Keratinocyte (primary cell): ENCODE data around the gene AGBL3. TPM values are rescaled to one million over a fixed set of nuclear protein-coding genes. Genes with fewer than 3 reads are reported as not detected.

Source experiments
- DNase-seq: peaks from one replicate; pipeline ENCODE4 v3.0.0-alpha.2; 2011; ENCODE audit warnings: low read depth, missing footprints, low spot score
- FAIRE-seq: peaks from 2 replicates; lab custom pipeline; 2011; peaks lifted over from hg19 to GRCh38; lab: Jason Lieb, UNC
- H2AFZ ChIP-seq: 2 replicates; pipeline ENCODE4 v1.6.0; 2012; ENCODE audit warnings: low read length, control low read depth, inconsistent platforms; ENCODE audit not compliant: control insufficient read depth
- H3K27ac ChIP-seq: 2 replicates; pipeline ENCODE4 v1.5.1; 2011; ENCODE audit warnings: low read length; ENCODE audit not compliant: control insufficient read depth, insufficient read depth
- H3K27me3 ChIP-seq: 3 replicates; pipeline ENCODE4 v1.6.0; 2011; ENCODE audit warnings: low read length; ENCODE audit not compliant: control insufficient read depth, insufficient read depth; ENCODE audit errors: extremely low read depth
- H3K36me3 ChIP-seq, 2 experiments: 2 replicates in 1 of 2; 3 replicates in 1 of 2; pipeline ENCODE4 v1.5.1; 2011; ENCODE audit warnings: low read length in 2 of 2, mild to moderate bottlenecking in 1 of 2; ENCODE audit not compliant: control insufficient read depth in 2 of 2, insufficient read depth in 2 of 2; ENCODE audit errors: extremely low read depth in 1 of 2
- H3K4me1 ChIP-seq: 3 replicates; pipeline ENCODE4 v1.5.1; 2011; ENCODE audit warnings: low read length; ENCODE audit not compliant: control insufficient read depth, insufficient read depth; ENCODE audit errors: extremely low read depth
- H3K4me2 ChIP-seq: 3 replicates; pipeline ENCODE4 v1.6.0; 2011; ENCODE audit warnings: low read depth, low read length; ENCODE audit not compliant: control insufficient read depth, insufficient read depth; ENCODE audit errors: extremely low read depth
- H3K4me3 ChIP-seq, 3 experiments: fragments of 200-600 bp in 1 of 3; sonication (generic) in 1 of 3; 2 replicates in 2 of 3; 3 replicates in 1 of 3; pipeline ENCODE4 v1.5.1; 2011 to 2016; ENCODE audit warnings: low read length in 3 of 3, mild to moderate bottlenecking in 3 of 3, control low read depth in 2 of 3, inconsistent platforms in 1 of 3, low read depth in 1 of 3, mixed read lengths in 1 of 3, mixed run types in 1 of 3, moderate library complexity in 1 of 3; ENCODE audit not compliant: control insufficient read depth in 2 of 3, insufficient read depth in 2 of 3; ENCODE audit errors: extremely low read depth in 1 of 3
- H3K79me2 ChIP-seq: 2 replicates; pipeline ENCODE4 v1.6.0; 2012; ENCODE audit warnings: low read length; ENCODE audit not compliant: control insufficient read depth, insufficient read depth
- H3K9ac ChIP-seq: 3 replicates; pipeline ENCODE4 v1.6.0; 2011; ENCODE audit warnings: low read length; ENCODE audit not compliant: control insufficient read depth, insufficient read depth; ENCODE audit errors: extremely low read depth
- H3K9me1 ChIP-seq: 3 replicates; pipeline ENCODE4 v1.6.0; 2011; ENCODE audit warnings: low read length; ENCODE audit not compliant: control insufficient read depth, insufficient read depth; ENCODE audit errors: extremely low read depth
- H3K9me3 ChIP-seq: 2 replicates; pipeline ENCODE4 v1.5.1; 2012; ENCODE audit warnings: low read depth, low read length; ENCODE audit not compliant: control insufficient read depth
- H4K20me1 ChIP-seq: 3 replicates; pipeline ENCODE4 v1.6.0; 2011; ENCODE audit warnings: low read length; ENCODE audit not compliant: control insufficient read depth, insufficient read depth; ENCODE audit errors: extremely low read depth
- CTCF ChIP-seq, 3 experiments: IDR thresholded peaks in 1 of 3; conservative IDR thresholded peaks in 1 of 3; optimal IDR thresholded peaks in 1 of 3; 2 replicates in 2 of 3; 3 replicates in 1 of 3; pipeline versions ENCODE3 to v1.5.1; 2011; ENCODE audit warnings: low read length in 3 of 3, mild to moderate bottlenecking in 3 of 3, moderate library complexity in 2 of 3, control low read depth in 1 of 3, inconsistent platforms in 1 of 3; ENCODE audit not compliant: insufficient read depth in 2 of 3; ENCODE audit errors: extremely low read depth in 1 of 3
- EZH2 ChIP-seq: IDR thresholded peaks from one replicate; pipeline ENCODE4 v1.6.1; 2012; ENCODE audit warnings: inconsistent platforms, mild to moderate bottlenecking, low read length, moderate library complexity
- dilution Hi-C: fragments of 300-500 bp; cut with MboI; formaldehyde crosslinking; loops from one replicate; pipeline ENCODE4 v1.7.0; 2020; ENCODE audit warnings: low sequenced_read_pairs; ENCODE audit not compliant: extremely low pct_ligation_motif_present
- polyA plus RNA-seq, 5 experiments: library from polyadenylated mRNA; depleted of rRNA in 3 of 5; stranded (reverse) in 3 of 5; stranded (forward) in 1 of 5; unstranded in 1 of 5; fragments of >200 nt; gene quantifications; 1 replicate in 1 of 5; 2 replicates in 3 of 5; 3 replicates in 1 of 5; pipeline versions ENCODE4 v1.2.1 to v1.2.3, GENCODE V29; 2011 to 2012; ENCODE audit warnings: missing spikeins in 2 of 5, low read depth in 1 of 5, low replicate concordance in 1 of 5

Gene AGBL3
- polyA plus RNA-seq, 1 donor (not counting 4 experiments of a cell fraction or from before 2014, with no cell fraction given) = 0.97 TPM

DNA sequence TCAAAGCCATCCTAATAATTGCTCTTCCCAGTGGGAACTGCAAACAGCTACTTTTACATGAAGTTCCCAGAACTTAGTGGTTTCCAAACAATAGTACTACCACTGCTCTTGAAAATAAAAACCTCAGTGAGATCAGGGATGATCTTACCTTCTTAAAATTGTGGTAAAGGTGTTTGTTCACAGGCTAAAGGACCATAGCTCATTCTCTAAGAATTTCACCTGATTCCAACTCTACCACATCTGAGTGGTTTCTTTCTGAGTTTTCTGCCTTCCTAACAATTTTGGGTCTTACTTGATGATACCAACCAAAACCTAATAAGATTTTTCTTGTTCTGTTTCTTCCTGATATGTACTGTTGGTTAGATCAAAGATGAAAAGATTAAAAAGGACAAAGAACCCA, 45.6 kb upstream of the AGBL3 start:
- Histone ChIP-seq H3K9me1 (no peaks in the 10 kb centered on the region), H3K27me3 (no peaks in the 10 kb centered on the region), H3K27ac (peak overlapping the region; percentile 5), H2AFZ (no peak overlapping the region), H3K4me3 (no peak overlapping the region), H3K9me3 (no peaks in the 10 kb centered on the region), H3K4me1 (peaks cover 8% of the 10 kb centered on the region), H3K9ac (no peak overlapping the region), H3K4me2 (no peak overlapping the region), H4K20me1 (no peaks in the 10 kb centered on the region), H3K79me2 (no peaks in the 10 kb centered on the region), H3K36me3 (peaks cover 15% of the 10 kb centered on the region in 2 experiments)
- DNase-seq (no peak), FAIRE-seq (no peak)
- dilution Hi-C loops = no loop called here
- TF ChIP-seq CTCF (optimal IDR thresholded peaks at IDR 0.05 in 1 of 3, IDR thresholded peaks at IDR 0.05 in 1 of 3, conservative IDR thresholded peaks at IDR 0.05 in 1 of 3; ENCODE audit: extremely low read depth in 1 of 3, insufficient read depth in 2 of 3, low read length in 3 of 3) = no peak
- TF ChIP-seq EZH2 = no peak

- DNase-seq (peak; percentile 9), FAIRE-seq (peak; percentile 57)
- Histone ChIP-seq H3K4me3 (no peak overlapping the region), H3K79me2 (no peaks in the 10 kb centered on the region), H3K27me3 (no peaks in the 10 kb centered on the region), H3K36me3 (peaks cover 13 to 15% of the 10 kb centered on the region in 2 experiments), H3K9ac (no peak overlapping the region), H3K27ac (peak overlapping the region; percentile 5), H4K20me1 (no peaks in the 10 kb centered on the region), H3K4me2 (no peak overlapping the region), H3K4me1 (peaks cover 8% of the 10 kb centered on the region), H3K9me1 (no peaks in the 10 kb centered on the region), H2AFZ (no peak overlapping the region), H3K9me3 (no peaks in the 10 kb centered on the region)
- TF ChIP-seq EZH2 = no peak
- TF ChIP-seq CTCF (optimal IDR thresholded peaks at IDR 0.05 in 1 of 3, IDR thresholded peaks at IDR 0.05 in 1 of 3, conservative IDR thresholded peaks at IDR 0.05 in 1 of 3; ENCODE audit: extremely low read depth in 1 of 3, insufficient read depth in 2 of 3, low read length in 3 of 3) = no peak
- dilution Hi-C loops = no loop called here
Observed at GRCh38 chr7:134941185-134941900, 45.0 kb upstream of the AGBL3 start.
